ENCODE data around the gene STYXL2.

DNA sequence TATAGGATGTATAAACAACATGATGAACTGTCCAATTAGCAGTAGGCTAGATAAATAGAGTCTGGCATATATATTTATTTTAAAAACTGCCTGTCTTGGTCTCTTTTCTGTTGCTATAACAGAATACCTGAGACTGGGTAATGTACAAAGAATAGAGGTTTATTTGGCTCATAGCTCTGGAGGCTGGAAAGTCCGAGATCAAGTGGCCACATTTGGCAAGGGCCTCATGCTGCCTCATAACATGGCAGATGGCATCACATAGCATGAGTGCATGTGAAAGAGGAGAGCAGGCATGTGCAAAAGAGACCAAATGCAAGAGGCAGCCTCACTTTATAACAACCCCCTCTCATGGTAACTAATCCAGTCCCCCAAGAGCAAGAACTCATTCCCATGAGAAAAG is 6.0 kb downstream of the STYXL2 start:
- TF ChIP-seq, protein P1, sequence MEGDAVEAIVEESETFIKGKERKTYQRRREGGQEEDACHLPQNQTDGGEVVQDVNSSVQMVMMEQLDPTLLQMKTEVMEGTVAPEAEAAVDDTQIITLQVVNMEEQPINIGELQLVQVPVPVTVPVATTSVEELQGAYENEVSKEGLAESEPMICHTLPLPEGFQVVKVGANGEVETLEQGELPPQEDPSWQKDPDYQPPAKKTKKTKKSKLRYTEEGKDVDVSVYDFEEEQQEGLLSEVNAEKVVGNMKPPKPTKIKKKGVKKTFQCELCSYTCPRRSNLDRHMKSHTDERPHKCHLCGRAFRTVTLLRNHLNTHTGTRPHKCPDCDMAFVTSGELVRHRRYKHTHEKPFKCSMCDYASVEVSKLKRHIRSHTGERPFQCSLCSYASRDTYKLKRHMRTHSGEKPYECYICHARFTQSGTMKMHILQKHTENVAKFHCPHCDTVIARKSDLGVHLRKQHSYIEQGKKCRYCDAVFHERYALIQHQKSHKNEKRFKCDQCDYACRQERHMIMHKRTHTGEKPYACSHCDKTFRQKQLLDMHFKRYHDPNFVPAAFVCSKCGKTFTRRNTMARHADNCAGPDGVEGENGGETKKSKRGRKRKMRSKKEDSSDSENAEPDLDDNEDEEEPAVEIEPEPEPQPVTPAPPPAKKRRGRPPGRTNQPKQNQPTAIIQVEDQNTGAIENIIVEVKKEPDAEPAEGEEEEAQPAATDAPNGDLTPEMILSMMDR (IDR thresholded peaks at IDR 0.05; ENCODE audit: low read depth, low read length) = no peak
- TF ChIP-seq, protein P2, sequence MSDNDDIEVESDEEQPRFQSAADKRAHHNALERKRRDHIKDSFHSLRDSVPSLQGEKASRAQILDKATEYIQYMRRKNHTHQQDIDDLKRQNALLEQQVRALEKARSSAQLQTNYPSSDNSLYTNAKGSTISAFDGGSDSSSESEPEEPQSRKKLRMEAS (IDR thresholded peaks at IDR 0.05; ENCODE audit: low read depth, low read length) = no peak
- TF ChIP-seq POLR2A (IDR thresholded peaks at IDR 0.05; ENCODE audit: extremely low read depth, insufficient read length) = no peak
- TF ChIP-seq MYC (IDR thresholded peaks at IDR 0.05; ENCODE audit: low read depth, low read length) = no peak
